GM12892 (cell line): ENCODE data around the gene APOC3.

Experiments used
- POLR2A ChIP-seq: IDR thresholded peaks from 2 replicates; pipeline ENCODE4 v1.6.1; 2011; ENCODE audit warnings: low read depth, low read length, control low read depth
- POLR2AphosphoS5 ChIP-seq: IDR thresholded peaks from 2 replicates; pipeline ENCODE4 v1.6.1; 2011; ENCODE audit warnings: low read depth, low read length, control low read depth

DNA sequence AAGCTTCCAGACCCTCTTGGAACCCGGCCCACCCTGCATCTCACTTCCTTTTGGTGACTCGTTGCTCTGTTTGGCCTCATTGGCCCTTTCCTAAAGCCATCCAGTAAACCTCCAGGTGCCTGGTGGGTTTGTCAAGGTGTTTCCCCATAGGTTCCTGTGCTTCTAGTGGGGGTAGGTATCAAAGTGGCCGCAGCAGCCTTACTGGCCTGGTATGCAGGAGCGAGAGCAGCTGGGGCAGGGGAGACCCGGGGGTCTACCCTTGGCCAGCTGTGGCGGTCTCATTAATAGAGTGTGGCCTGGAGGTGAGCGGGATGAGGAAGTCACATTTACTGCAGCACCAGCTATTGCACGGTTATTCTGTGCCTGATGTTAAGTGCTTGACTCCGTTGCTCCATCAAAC is 10.7 kb upstream of the APOC3 start:
- no peak for TF ChIP-seq POLR2A
- TF ChIP-seq POLR2AphosphoS5: no peak
